ENCODE measurements around the gene MSI2. TPM values are rescaled to one million over a fixed set of nuclear protein-coding genes. Genes with fewer than 3 reads are reported as not detected.
A peak's percentile ranks its signal among the peaks of the same experiment; 100 is the strongest.

MSI2 gene
- total RNA-seq, 2 donors from 2014 or later = 88.3 to 114 TPM

DNA sequence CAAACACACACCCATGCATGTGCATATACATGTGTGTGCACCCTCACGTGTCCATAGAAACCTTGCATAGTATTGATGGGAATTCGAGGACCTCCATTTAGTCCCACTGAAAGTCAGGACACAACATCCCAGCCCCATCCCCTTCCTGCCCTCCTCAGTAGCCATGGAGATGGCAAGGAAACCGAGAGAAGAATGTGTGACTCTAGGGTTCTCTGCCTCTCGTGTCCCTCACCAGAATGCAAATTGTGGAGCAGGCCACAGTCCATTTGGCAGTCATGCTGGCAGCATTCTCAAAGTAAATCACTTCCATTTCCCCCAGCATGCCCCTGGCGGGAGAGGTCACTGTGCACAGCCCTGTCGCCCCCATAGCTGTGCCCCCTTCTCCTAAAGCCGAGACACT, 141.1 kb downstream of the MSI2 start:
- H3K4me3 ChIP-seq (ENCODE audit: low read length) = no peak overlapping the region
- 74 to 93% methylated on average over 6 to 7 of the region's 7 CpGs for WGBS, 2 experiments (ENCODE audit: insufficient coverage in 1 of 2, insufficient read length in 1 of 2)
- Mint-ChIP-seq H3K9me3 (peaks cover 13% of the 10 kb centered on the region), H3K4me3 (no peak overlapping the region), H3K4me1 (peaks cover 22% of the 10 kb centered on the region), H3K27ac (no peak overlapping the region), H3K36me3 (ENCODE audit: low read depth) (peaks cover 30% of the 10 kb centered on the region), H3K27me3 (ENCODE audit: insufficient read depth) (no peaks in the 10 kb centered on the region)
- TF ChIP-seq, protein P1, sequence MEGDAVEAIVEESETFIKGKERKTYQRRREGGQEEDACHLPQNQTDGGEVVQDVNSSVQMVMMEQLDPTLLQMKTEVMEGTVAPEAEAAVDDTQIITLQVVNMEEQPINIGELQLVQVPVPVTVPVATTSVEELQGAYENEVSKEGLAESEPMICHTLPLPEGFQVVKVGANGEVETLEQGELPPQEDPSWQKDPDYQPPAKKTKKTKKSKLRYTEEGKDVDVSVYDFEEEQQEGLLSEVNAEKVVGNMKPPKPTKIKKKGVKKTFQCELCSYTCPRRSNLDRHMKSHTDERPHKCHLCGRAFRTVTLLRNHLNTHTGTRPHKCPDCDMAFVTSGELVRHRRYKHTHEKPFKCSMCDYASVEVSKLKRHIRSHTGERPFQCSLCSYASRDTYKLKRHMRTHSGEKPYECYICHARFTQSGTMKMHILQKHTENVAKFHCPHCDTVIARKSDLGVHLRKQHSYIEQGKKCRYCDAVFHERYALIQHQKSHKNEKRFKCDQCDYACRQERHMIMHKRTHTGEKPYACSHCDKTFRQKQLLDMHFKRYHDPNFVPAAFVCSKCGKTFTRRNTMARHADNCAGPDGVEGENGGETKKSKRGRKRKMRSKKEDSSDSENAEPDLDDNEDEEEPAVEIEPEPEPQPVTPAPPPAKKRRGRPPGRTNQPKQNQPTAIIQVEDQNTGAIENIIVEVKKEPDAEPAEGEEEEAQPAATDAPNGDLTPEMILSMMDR (conservative IDR thresholded peaks at IDR 0.05) = no peak
- no peak for DNase-seq
- no peak overlapping the region for H3K9ac ChIP-seq (ENCODE audit: extremely low read depth, low read length, poor library complexity, severe bottlenecking)
- H3K27me3 ChIP-seq (ENCODE audit: control insufficient read depth, insufficient read depth, low read length, poor library complexity, severe bottlenecking) = no peaks in the 10 kb centered on the region
- no peaks in the 10 kb centered on the region for H3K4me1 ChIP-seq (ENCODE audit: control insufficient read depth, insufficient read depth, low read length)
- peaks cover 16% of the 10 kb centered on the region for H3K9me3 ChIP-seq (ENCODE audit: control insufficient read depth, low read length)
- no peaks in the 10 kb centered on the region for H3K36me3 ChIP-seq (ENCODE audit: control insufficient read depth, insufficient read depth, low read length)
- peak overlapping the region; percentile 76 for H3K27ac ChIP-seq (ENCODE audit: low read depth, low read length)

DNA sequence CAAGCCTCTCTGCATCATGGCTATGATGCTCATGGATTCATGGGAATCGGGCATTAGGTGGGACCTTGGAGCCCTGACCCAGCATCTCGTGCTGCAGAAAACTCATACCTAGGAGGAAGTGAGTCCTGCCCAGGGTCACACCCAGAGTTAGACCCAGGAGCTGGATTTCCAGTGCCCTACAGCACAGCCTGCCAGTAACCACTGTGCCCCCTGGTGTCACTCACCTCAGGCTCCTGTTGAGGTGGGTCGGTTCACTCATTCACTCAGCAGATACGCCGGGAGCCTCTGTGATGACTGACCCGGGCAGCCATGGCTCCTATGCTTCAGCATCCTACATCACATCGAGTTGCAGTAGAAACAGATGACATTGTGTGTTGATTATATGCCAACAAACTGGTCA, 143.4 kb downstream of the MSI2 start:
- Histone ChIP-seq H3K36me3 (ENCODE audit: control insufficient read depth, insufficient read depth, low read length) (peaks cover 6% of the 10 kb centered on the region), H3K27ac (ENCODE audit: low read depth, low read length) (no peak overlapping the region), H3K4me1 (ENCODE audit: control insufficient read depth, insufficient read depth, low read length) (no peaks in the 10 kb centered on the region), H3K9me3 (ENCODE audit: control insufficient read depth, low read length) (no peaks in the 10 kb centered on the region), H3K27me3 (ENCODE audit: control insufficient read depth, insufficient read depth, low read length, poor library complexity, severe bottlenecking) (no peaks in the 10 kb centered on the region), H3K4me3 (ENCODE audit: low read length) (no peak overlapping the region), H3K9ac (ENCODE audit: extremely low read depth, low read length, poor library complexity, severe bottlenecking) (no peak overlapping the region)
- H3K9me3 Mint-ChIP-seq = no peaks in the 10 kb centered on the region
- 93 to 94% methylated on average over 6 to 7 of the region's 7 CpGs for WGBS, 2 experiments (ENCODE audit: insufficient coverage in 1 of 2, insufficient read length in 1 of 2)
- H3K27ac Mint-ChIP-seq = no peak overlapping the region
- TF ChIP-seq, protein P1 (conservative IDR thresholded peaks at IDR 0.05) = no peak
- peaks cover 19% of the 10 kb centered on the region for H3K36me3 Mint-ChIP-seq (ENCODE audit: low read depth)
- H3K4me1 Mint-ChIP-seq = peaks cover 30% of the 10 kb centered on the region
- DNase-seq = no peak
- no peak overlapping the region for H3K4me3 Mint-ChIP-seq
- no peaks in the 10 kb centered on the region for H3K27me3 Mint-ChIP-seq (ENCODE audit: insufficient read depth)

GRCh38 chr17:57400648-57401047, 144.3 kb downstream of the MSI2 start:
- no peak overlapping the region for H3K4me3 ChIP-seq (ENCODE audit: low read length)
- H3K27ac Mint-ChIP-seq = peak overlapping the region; percentile 19
- H3K4me1 ChIP-seq (ENCODE audit: control insufficient read depth, insufficient read depth, low read length) = no peaks in the 10 kb centered on the region
- no peak overlapping the region for H3K4me3 Mint-ChIP-seq
- H3K36me3 Mint-ChIP-seq (ENCODE audit: low read depth) = peaks cover 12% of the 10 kb centered on the region
- H3K9ac ChIP-seq (ENCODE audit: extremely low read depth, low read length, poor library complexity, severe bottlenecking) = no peak overlapping the region
- no peaks in the 10 kb centered on the region for H3K27me3 Mint-ChIP-seq (ENCODE audit: insufficient read depth)
- no peak for DNase-seq
- TF ChIP-seq, protein P1 (conservative IDR thresholded peaks at IDR 0.05) = no peak
- H3K27ac ChIP-seq (ENCODE audit: low read depth, low read length) = no peak overlapping the region
- no peaks in the 10 kb centered on the region for H3K9me3 ChIP-seq (ENCODE audit: control insufficient read depth, low read length)
- peaks cover 6% of the 10 kb centered on the region for H3K36me3 ChIP-seq (ENCODE audit: control insufficient read depth, insufficient read depth, low read length)
- H3K9me3 Mint-ChIP-seq = no peaks in the 10 kb centered on the region
- 91 to 92% methylated on average over 8 of the region's 8 CpGs for WGBS, 2 experiments (ENCODE audit: insufficient coverage in 1 of 2, insufficient read length in 1 of 2)
- peaks cover 29% of the 10 kb centered on the region for H3K4me1 Mint-ChIP-seq
- no peaks in the 10 kb centered on the region for H3K27me3 ChIP-seq (ENCODE audit: control insufficient read depth, insufficient read depth, low read length, poor library complexity, severe bottlenecking)

All from endodermal cell (in vitro differentiated cells).